Sigmoid colon (tissue), 7 donors: Measurements from ENCODE around the gene R3HCC1L. TPM values are rescaled to one million over a fixed set of nuclear protein-coding genes. Genes with fewer than 3 reads are reported as not detected.
"Not testable (repeated sequence)": the region's sequence is repeated elsewhere in the genome, so short reads cannot be mapped to it uniquely, and the experiment has no call there.

Experiments used
- DNase-seq: peaks from one replicate; pipeline ENCODE4 v3.0.0-alpha.2; 2019
- H3K27ac ChIP-seq, 4 donors: fragments of 200-600 bp; sonication (generic); one replicate each; pipeline ENCODE4 v1.5.1; 2016 to 2019; ENCODE audit warnings: mild to moderate bottlenecking in 1 of 4
- H3K27me3 ChIP-seq, 3 donors: fragments of 200-600 bp; sonication (generic); one replicate each; pipeline ENCODE4 v1.5.1; 2019; ENCODE audit warnings: mild to moderate bottlenecking in 1 of 3
- H3K36me3 ChIP-seq, 4 donors: fragments of 200-600 bp; sonication (generic); one replicate each; pipeline ENCODE4 v1.5.1; 2016 to 2019
- H3K4me1 ChIP-seq, 4 donors: fragments of 200-600 bp; sonication (generic); one replicate each; pipeline ENCODE4 v1.5.1; 2017 to 2019
- H3K4me3 ChIP-seq, 4 donors: fragments of 200-600 bp; sonication (generic); one replicate each; pipeline ENCODE4 v1.5.1; 2017 to 2019; ENCODE audit warnings: mild to moderate bottlenecking in 2 of 4, moderate library complexity in 1 of 4
- H3K9me3 ChIP-seq, 4 donors: fragments of 200-600 bp in 3 of 4; sonication (generic) in 3 of 4; one replicate each; pipeline versions ENCODE4 v1.5.1 to v1.6.1; 2013 to 2019
- EP300 ChIP-seq, 4 donors: sonication (generic); formaldehyde crosslinking; IDR thresholded peaks; one replicate each; pipeline ENCODE4 v1.6.1; 2017; ENCODE audit warnings: antibody characterized with exemption in 4 of 4
- POLR2A ChIP-seq, 2 donors: fragments of 450-650 bp; IDR thresholded peaks; one replicate each; pipeline ENCODE4 v1.6.1; 2016; ENCODE audit warnings: antibody characterized with exemption in 2 of 2, mild to moderate bottlenecking in 2 of 2, moderate library complexity in 2 of 2
- POLR2AphosphoS5 ChIP-seq, 4 donors: sonication (generic); formaldehyde crosslinking; IDR thresholded peaks; one replicate each; pipeline ENCODE4 v1.6.1; 2017; ENCODE audit warnings: antibody characterized with exemption in 4 of 4
- WGBS, 2 donors: extraction: QIAGEN DNeasy Blood & Tissue Kit; methylation state at CpG; one replicate each; pipeline ENCODE4 v1.1.7; 2013; 5-methylcytosine and 5-hydroxymethylcytosine counted together
- intact Hi-C: fragments of 100-400 bp; cut with DNase I; formaldehyde crosslinking; loops from one replicate; pipeline ENCODE4 v1.15.1; 2023
- polyA plus RNA-seq, 3 donors: library from polyadenylated mRNA; stranded (reverse); fragments of 200-250 nt; gene quantifications; one replicate each; pipeline ENCODE4 v1.2.3, GENCODE V29; 2013
- total RNA-seq, 4 donors: library from RNA; depleted of rRNA; stranded (reverse); fragments of >200 nt; gene quantifications; one replicate each; pipeline ENCODE4 v1.1.0, GENCODE V29; 2016
- TF ChIP-seq, protein P1 (sequence below), 4 experiments: fragments of 450-650 bp in 3 of 4; fragments of 200-600 bp in 1 of 4; IDR thresholded peaks; one replicate each; pipeline ENCODE4 v1.5.1; 2016 to 2019; ENCODE audit warnings: antibody characterized with exemption in 4 of 4, mild to moderate bottlenecking in 3 of 4, moderate library complexity in 2 of 4
- donor health status: healthy with polysubstance abuse.
- donor health status: Bipolar disorder and iron deficiency.
- donor health status: healthy.

Gene R3HCC1L
- total and polyA plus RNA-seq, 7 donors = 11.6 to 15.0 (median 13.9) TPM

DNA sequence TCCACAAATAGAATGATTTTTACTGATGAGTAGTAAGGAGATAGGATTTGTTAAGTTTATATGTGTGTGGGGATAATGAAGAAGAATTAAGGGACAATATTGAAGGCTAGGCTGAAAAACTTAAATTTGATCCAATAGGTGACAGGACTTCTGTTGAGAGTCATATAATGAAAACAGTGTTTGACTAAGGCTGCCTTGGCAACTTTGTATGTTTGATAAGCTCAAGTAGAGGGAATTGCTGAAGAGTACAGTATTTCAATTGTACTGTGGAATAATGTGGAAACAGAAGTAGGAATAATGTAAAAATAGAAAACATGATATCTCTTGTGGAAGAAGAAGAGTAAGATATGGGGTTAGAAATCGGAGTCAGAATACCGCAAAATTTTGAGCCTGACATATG, 10.5 kb downstream of the R3HCC1L start:
- H3K4me3 ChIP-seq = no peak overlapping the region
- TF ChIP-seq POLR2A (IDR thresholded peaks at IDR 0.05) (no peak), EP300 (IDR thresholded peaks at IDR 0.05) (no peak), POLR2AphosphoS5 (IDR thresholded peaks at IDR 0.05) (no peak)
- intact Hi-C loops = no loop called here
- H3K4me1 ChIP-seq = peaks cover 0 to 23% (median 6%) of the 10 kb centered on the region in 4 donors
- H3K27ac ChIP-seq = no peak overlapping the region
- peaks cover 0 to 3% (median 0%) of the 10 kb centered on the region in 4 donors for H3K9me3 ChIP-seq
- DNase-seq = no peak
- H3K36me3 ChIP-seq = no peaks in the 10 kb centered on the region
- no peaks in the 10 kb centered on the region for H3K27me3 ChIP-seq
- 71 to 94% methylated on average over 2 of the region's 2 CpGs for WGBS, 2 donors

DNA sequence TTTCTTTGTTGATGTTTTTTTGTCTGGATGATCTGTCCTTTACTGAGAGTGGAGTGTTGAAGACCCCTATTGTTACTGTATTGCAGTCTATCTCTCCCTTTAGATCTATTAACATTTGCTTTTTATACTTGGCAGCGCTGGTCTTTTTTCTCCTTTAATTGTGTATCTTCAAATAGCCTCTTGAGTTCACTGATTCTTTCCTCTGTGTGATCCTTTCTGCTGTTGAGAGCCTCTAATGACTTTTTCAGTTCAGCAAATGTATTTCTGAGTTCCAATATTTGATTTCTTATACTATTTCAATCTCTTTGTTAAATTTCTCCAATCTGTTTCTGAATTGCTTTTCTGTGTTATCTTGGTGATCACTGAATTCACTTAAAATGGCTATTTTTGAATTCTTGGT, 15.4 kb downstream of the R3HCC1L start:
- Histone ChIP-seq H3K36me3 (no peaks in the 10 kb centered on the region), H3K27ac (no peak overlapping the region), H3K27me3 (no peaks in the 10 kb centered on the region), H3K4me3 (no peak overlapping the region), H3K9me3 (peaks cover 0 to 3% (median 0%) of the 10 kb centered on the region in 4 donors), H3K4me1 (peaks cover 0 to 3% (median 0%) of the 10 kb centered on the region in 4 donors)
- TF ChIP-seq, protein P1, sequence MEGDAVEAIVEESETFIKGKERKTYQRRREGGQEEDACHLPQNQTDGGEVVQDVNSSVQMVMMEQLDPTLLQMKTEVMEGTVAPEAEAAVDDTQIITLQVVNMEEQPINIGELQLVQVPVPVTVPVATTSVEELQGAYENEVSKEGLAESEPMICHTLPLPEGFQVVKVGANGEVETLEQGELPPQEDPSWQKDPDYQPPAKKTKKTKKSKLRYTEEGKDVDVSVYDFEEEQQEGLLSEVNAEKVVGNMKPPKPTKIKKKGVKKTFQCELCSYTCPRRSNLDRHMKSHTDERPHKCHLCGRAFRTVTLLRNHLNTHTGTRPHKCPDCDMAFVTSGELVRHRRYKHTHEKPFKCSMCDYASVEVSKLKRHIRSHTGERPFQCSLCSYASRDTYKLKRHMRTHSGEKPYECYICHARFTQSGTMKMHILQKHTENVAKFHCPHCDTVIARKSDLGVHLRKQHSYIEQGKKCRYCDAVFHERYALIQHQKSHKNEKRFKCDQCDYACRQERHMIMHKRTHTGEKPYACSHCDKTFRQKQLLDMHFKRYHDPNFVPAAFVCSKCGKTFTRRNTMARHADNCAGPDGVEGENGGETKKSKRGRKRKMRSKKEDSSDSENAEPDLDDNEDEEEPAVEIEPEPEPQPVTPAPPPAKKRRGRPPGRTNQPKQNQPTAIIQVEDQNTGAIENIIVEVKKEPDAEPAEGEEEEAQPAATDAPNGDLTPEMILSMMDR (IDR thresholded peaks at IDR 0.05) = no peak
- TF ChIP-seq EP300 (IDR thresholded peaks at IDR 0.05) (no peak), POLR2AphosphoS5 (IDR thresholded peaks at IDR 0.05) (no peak), POLR2A (IDR thresholded peaks at IDR 0.05) (no peak)
- 96 to 98% methylated on average over 1 of the region's 1 CpG for WGBS, 2 donors
- DNase-seq = no peak
- intact Hi-C loops = no loop called here

DNA sequence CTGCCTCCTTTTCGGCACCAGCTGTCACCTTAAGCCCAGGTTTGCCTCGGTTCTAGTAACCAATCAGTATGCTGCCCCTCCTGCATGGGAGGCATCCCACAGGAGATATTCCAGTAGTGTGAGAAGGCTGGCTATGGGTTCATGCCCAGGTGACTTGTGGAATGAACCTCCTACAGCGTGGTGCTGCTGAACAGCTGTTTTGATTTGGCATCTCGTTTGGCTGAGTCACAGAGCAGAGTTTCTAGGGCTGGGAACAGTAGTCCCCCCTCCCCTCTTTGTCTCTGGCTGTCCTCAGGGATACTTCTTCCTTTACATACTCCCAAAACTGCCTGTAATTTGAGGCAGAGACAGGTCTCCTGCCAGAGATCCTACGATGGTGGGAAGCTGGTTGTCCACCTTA, 16.1 kb downstream of the R3HCC1L start:
- no peaks in the 10 kb centered on the region for H3K27me3 ChIP-seq
- intact Hi-C loops = no loop called here
- TF ChIP-seq POLR2A (IDR thresholded peaks at IDR 0.05) (no peak), EP300 (IDR thresholded peaks at IDR 0.05) (no peak), POLR2AphosphoS5 (IDR thresholded peaks at IDR 0.05) (no peak)
- TF ChIP-seq, protein P1 (IDR thresholded peaks at IDR 0.05) = no peak
- H3K4me3 ChIP-seq = no peak overlapping the region
- H3K9me3 ChIP-seq = peaks cover 0 to 3% (median 0%) of the 10 kb centered on the region in 4 donors
- no peaks in the 10 kb centered on the region for H3K36me3 ChIP-seq
- no peak for DNase-seq
- no peak overlapping the region for H3K27ac ChIP-seq
- 91 to 93% methylated on average over 5 of the region's 5 CpGs for WGBS, 2 donors
- H3K4me1 ChIP-seq = peaks cover 0 to 3% (median 0%) of the 10 kb centered on the region in 4 donors

DNA sequence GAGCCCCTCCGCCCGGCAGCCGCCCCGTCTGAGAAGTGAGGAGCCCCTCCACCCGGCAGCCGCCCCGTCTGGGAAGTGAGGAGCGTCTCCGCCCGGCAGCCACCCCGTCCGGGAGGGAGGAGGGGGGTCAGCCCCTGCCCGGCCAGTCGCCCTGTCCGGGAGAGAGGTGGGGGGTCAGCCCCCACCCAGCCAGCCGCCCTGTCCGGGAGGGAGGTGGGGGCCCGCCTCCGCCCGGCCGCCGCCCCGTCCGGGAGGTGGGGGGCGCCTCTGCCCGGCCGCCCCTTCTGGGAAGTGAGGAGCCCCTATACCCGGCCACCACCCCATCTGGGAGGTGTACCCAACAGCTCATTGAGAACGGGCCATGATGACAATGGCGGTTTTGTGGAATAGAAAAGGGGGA, 18.3 kb downstream of the R3HCC1L start:
- H3K27ac ChIP-seq, H3K36me3 ChIP-seq, H3K27me3 ChIP-seq, intact Hi-C loops, H3K4me1 ChIP-seq, DNase-seq, H3K4me3 ChIP-seq, H3K9me3 ChIP-seq: not testable (repeated sequence)
- 88% methylated on average over 30 of the region's 30 CpGs for WGBS, 2 donors

DNA sequence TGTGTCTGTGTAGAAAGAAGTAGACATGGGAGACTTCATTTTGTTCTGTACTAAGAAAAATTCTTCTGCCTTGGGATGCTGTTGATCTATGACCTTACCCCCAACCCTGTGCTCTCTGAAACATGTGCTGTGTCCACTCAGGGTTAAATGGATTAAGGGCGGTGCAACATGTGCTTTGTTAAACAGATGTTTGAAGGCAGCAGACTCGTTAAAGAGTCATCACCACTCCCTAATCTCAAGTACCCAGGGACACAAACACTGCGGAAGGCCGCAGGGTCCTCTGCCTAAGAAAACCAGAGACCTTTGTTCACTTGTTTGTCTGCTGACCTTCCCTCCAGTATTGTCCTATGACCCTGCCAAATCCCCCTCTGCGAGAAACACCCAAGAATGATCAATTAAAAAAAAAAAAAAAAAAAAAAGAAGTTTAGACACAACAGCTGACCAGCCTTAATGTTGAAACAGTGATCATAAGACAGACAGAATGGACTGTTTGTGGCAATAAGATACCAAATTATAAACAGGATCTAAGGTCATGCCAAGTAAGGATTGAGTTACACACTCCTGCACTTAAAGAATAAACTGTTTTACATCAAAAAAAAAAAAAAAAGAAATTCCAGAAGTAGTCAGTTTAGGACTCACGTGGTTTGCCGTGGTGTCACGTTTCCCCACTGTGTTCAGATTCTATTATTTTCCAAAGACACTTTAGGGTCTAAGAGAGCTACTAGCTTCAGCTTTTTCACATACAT, 18.9 kb downstream of the R3HCC1L start:
- H3K27me3 ChIP-seq, H3K4me3 ChIP-seq, intact Hi-C loops, H3K27ac ChIP-seq, H3K9me3 ChIP-seq, H3K4me1 ChIP-seq, H3K36me3 ChIP-seq, DNase-seq: not testable (repeated sequence)
- WGBS, 2 donors = 68 to 72% methylated on average over 8 of the region's 8 CpGs

DNA sequence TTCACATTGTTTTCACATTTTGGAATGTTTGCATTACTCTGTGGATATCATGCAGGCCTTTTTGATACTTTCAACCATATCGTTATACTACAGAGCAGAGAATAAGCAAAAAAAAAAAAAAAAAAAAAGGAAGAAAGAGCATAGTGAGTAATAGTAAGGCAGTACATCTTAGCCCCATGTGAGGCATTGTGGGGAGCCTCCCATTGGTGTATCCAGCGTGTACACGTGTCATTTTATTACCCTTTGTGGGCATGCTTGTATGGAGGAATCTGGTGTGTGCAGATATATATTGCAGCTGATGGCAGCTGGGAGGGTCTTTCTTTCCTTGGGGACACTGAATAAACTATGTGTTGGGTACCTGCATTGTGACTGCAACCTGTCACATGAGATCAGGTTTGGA, 19.6 kb downstream of the R3HCC1L start:
- 81% methylated on average over 3 of the region's 3 CpGs for WGBS, 2 donors
- no peak overlapping the region for H3K4me3 ChIP-seq
- H3K27me3 ChIP-seq = no peaks in the 10 kb centered on the region
- TF ChIP-seq, protein P1 (IDR thresholded peaks at IDR 0.05) = no peak
- no peak for TF ChIP-seq POLR2A (IDR thresholded peaks at IDR 0.05)
- no peak for TF ChIP-seq POLR2AphosphoS5 (IDR thresholded peaks at IDR 0.05)
- no peaks in the 10 kb centered on the region for H3K36me3 ChIP-seq
- intact Hi-C loops = no loop called here
- no peak for DNase-seq
- no peak overlapping the region for H3K27ac ChIP-seq
- H3K9me3 ChIP-seq = peaks cover 0 to 3% (median 0%) of the 10 kb centered on the region in 4 donors
- peaks cover 0 to 3% (median 0%) of the 10 kb centered on the region in 4 donors for H3K4me1 ChIP-seq
